ENCODE results near the gene SNTB2. TPM values are rescaled to one million over a fixed set of nuclear protein-coding genes. Genes with fewer than 3 reads are reported as not detected.

SNTB2 gene
- total and polyA plus RNA-seq, 2 of the 13 experiments (the other 11 are each of a cell fraction or from before 2014, with no cell fraction given) = 11.5 to 19.2 TPM

DNA sequence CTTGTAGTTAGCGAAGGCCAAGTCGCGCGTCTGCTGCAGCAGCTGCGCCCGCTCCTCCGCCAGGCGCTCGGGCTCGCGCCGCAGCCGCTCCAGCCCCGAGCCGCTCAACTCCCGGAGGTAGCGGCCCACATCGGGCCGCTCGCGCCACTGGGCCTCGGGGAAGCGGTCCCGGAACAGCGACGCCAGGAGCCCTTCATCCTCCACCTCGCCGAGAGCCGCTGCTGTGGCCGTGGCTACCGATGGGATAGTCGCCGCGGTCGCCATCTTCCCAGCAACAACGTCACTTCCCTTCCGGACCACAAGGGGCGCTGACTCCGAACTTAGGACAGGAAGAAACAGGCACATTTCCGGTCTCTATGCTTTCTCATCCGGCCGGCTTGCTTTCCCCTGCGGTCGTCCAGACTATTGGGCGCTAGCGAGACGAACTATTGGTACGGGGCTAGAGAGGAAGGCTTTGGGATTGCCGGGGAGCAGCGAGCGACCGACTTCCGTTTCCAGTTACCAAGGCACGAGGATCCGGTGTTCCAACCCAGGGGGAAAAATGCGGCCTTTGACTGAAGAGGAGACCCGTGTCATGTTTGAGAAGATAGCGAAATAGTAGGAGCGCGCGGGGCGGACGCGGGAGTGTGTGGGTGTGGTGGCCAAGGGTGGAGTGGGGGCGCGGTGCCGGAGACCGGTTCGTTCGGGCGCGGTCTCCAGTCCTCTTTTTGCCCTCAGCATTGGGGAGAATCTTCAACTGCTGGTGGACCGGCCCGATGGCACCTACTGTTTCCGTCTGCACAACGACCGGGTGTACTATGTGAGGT lies 152.5 kb downstream of the SNTB2 start, which contains the start of the genes COG8 and NIP7 (continued):
- TF ChIP-seq ZBTB7B (CRISPR knock-in tag; IDR thresholded peaks at IDR 0.05) (0 out of 2 replicates have a peak, but pooled peaks have one; percentile 16), HOXA3 (CRISPR knock-in tag; IDR thresholded peaks at IDR 0.05) (peak; percentile 97), ZNF430 (CRISPR knock-in tag; IDR thresholded peaks at IDR 0.05) (peak; percentile 98), ZSCAN29 (CRISPR knock-in tag; conservative IDR thresholded peaks at IDR 0.05) (peak; percentile 89), MEIS2 (CRISPR knock-in tag; IDR thresholded peaks at IDR 0.05) (peak; percentile 66), MEIS1 (CRISPR knock-in tag; IDR thresholded peaks at IDR 0.05; ENCODE audit: borderline replicate concordance) (peak; percentile 5), MAFF (IDR thresholded peaks at IDR 0.05; ENCODE audit: low read depth, low read length) (peak; percentile 15; the same call in 1 of the 2 replicates), KDM6A (CRISPR knock-in tag; IDR thresholded peaks at IDR 0.05; ENCODE audit: low read depth) (0 out of 2 replicates have a peak, but pooled peaks have one; percentile 17), ZNF589 (CRISPR knock-in tag; conservative IDR thresholded peaks at IDR 0.05) (peak; percentile 53; the same call in 1 of the 2 replicates), POLR2G (IDR thresholded peaks at IDR 0.05; ENCODE audit: low read depth, low read length) (peak; percentile 99), HNRNPL (IDR thresholded peaks at IDR 0.05; ENCODE audit: low read depth, low read length) (0 out of 2 replicates have a peak, but pooled peaks have one; percentile 28), ZFYVE20 (CRISPR knock-in tag; IDR thresholded peaks at IDR 0.05; ENCODE audit: borderline replicate concordance, low read depth) (no peak), SMC3 (IDR thresholded peaks at IDR 0.05; ENCODE audit: low read length) (no peak)
- TF ChIP-seq, protein P1, sequence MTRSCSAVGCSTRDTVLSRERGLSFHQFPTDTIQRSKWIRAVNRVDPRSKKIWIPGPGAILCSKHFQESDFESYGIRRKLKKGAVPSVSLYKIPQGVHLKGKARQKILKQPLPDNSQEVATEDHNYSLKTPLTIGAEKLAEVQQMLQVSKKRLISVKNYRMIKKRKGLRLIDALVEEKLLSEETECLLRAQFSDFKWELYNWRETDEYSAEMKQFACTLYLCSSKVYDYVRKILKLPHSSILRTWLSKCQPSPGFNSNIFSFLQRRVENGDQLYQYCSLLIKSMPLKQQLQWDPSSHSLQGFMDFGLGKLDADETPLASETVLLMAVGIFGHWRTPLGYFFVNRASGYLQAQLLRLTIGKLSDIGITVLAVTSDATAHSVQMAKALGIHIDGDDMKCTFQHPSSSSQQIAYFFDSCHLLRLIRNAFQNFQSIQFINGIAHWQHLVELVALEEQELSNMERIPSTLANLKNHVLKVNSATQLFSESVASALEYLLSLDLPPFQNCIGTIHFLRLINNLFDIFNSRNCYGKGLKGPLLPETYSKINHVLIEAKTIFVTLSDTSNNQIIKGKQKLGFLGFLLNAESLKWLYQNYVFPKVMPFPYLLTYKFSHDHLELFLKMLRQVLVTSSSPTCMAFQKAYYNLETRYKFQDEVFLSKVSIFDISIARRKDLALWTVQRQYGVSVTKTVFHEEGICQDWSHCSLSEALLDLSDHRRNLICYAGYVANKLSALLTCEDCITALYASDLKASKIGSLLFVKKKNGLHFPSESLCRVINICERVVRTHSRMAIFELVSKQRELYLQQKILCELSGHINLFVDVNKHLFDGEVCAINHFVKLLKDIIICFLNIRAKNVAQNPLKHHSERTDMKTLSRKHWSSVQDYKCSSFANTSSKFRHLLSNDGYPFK (CRISPR knock-in tag; IDR thresholded peaks at IDR 0.05; ENCODE audit: borderline replicate concordance) = peak; percentile 92; the same call in 1 of the 2 replicates
- TF ChIP-seq, protein P2, sequence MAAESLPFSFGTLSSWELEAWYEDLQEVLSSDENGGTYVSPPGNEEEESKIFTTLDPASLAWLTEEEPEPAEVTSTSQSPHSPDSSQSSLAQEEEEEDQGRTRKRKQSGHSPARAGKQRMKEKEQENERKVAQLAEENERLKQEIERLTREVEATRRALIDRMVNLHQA (CRISPR knock-in tag; IDR thresholded peaks at IDR 0.05) = no peak
- TF ChIP-seq, protein P3, sequence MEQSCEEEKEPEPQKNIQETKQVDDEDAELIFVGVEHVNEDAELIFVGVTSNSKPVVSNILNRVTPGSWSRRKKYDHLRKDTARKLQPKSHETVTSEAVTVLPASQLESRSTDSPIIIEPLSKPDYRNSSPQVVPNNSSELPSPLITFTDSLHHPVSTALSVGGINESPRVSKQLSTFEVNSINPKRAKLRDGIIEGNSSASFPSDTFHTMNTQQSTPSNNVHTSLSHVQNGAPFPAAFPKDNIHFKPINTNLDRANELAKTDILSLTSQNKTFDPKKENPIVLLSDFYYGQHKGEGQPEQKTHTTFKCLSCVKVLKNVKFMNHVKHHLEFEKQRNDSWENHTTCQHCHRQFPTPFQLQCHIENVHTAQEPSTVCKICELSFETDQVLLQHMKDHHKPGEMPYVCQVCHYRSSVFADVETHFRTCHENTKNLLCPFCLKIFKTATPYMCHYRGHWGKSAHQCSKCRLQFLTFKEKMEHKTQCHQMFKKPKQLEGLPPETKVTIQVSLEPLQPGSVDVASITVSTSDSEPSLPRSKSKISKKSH (CRISPR knock-in tag; IDR thresholded peaks at IDR 0.05; ENCODE audit: borderline replicate concordance) = peak; percentile 69
- TF ChIP-seq, protein P4, sequence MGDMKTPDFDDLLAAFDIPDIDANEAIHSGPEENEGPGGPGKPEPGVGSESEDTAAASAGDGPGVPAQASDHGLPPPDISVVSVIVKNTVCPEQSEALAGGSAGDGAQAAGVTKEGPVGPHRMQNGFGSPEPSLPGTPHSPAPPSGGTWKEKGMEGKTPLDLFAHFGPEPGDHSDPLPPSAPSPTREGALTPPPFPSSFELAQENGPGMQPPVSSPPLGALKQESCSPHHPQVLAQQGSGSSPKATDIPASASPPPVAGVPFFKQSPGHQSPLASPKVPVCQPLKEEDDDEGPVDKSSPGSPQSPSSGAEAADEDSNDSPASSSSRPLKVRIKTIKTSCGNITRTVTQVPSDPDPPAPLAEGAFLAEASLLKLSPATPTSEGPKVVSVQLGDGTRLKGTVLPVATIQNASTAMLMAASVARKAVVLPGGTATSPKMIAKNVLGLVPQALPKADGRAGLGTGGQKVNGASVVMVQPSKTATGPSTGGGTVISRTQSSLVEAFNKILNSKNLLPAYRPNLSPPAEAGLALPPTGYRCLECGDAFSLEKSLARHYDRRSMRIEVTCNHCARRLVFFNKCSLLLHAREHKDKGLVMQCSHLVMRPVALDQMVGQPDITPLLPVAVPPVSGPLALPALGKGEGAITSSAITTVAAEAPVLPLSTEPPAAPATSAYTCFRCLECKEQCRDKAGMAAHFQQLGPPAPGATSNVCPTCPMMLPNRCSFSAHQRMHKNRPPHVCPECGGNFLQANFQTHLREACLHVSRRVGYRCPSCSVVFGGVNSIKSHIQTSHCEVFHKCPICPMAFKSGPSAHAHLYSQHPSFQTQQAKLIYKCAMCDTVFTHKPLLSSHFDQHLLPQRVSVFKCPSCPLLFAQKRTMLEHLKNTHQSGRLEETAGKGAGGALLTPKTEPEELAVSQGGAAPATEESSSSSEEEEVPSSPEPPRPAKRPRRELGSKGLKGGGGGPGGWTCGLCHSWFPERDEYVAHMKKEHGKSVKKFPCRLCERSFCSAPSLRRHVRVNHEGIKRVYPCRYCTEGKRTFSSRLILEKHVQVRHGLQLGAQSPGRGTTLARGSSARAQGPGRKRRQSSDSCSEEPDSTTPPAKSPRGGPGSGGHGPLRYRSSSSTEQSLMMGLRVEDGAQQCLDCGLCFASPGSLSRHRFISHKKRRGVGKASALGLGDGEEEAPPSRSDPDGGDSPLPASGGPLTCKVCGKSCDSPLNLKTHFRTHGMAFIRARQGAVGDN (CRISPR knock-in tag; IDR thresholded peaks at IDR 0.05) = peak; percentile 96
- TF ChIP-seq, protein P5, sequence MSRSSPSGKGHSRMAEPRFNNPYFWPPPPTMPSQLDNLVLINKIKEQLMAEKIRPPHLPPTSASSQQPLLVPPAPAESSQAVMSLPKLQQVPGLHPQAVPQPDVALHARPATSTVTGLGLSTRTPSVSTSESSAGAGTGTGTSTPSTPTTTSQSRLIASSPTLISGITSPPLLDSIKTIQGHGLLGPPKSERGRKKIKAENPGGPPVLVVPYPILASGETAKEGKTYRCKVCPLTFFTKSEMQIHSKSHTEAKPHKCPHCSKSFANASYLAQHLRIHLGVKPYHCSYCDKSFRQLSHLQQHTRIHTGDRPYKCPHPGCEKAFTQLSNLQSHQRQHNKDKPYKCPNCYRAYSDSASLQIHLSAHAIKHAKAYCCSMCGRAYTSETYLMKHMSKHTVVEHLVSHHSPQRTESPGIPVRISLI (CRISPR knock-in tag; IDR thresholded peaks at IDR 0.05; ENCODE audit: borderline replicate concordance) = peak; percentile 57; the same call in 1 of the 2 replicates
